Measurements from ENCODE around the gene CFAP141.

The CFAP141 gene

DNA sequence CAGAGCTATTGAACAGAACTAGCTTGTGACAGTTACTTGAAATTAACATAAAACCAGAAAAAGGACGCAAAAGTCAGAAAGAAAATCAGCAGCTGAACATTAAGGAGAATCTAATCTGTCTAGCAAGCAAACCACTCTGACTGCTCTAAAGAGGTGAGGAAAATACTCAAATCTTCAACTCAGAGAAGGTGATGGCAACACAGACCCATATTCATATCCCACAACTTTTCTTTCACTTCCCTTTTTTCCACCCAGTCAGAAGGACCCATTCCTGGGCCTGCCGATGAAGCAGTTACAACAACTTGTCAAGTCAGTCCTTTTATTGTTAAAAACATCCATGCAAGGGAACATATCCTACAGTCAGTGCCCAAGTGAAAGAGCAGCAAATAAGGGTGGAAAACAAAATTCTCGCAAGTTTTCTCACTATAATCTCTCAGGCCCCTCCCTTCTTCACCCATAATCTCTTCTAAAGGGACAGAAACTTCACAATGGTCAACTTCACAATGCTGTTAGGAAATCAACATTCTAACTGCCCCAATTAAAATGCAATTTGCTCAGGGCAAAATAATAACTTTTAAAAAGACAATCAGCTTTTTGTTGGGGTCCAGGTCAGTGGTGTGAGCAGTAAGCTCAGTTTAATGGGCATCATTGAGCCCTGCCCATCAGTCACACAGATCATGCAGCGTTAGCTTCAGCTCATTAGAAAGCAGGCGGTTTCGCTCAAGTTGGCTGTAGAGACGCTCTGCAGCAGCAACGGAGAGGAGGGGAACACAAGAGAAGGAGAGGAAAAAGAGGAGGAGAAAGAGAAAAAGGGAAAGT lies 47.6 kb downstream of the CFAP141 start:
- no peak overlapping the region for H2AFZ ChIP-seq
- no peak overlapping the region for H3K9ac ChIP-seq
- no peak overlapping the region for H3K4me2 ChIP-seq (ENCODE audit: low read length)
- H3K4me3 ChIP-seq (ENCODE audit: low read depth, low read length): no peak overlapping the region
- TF ChIP-seq, protein P1, sequence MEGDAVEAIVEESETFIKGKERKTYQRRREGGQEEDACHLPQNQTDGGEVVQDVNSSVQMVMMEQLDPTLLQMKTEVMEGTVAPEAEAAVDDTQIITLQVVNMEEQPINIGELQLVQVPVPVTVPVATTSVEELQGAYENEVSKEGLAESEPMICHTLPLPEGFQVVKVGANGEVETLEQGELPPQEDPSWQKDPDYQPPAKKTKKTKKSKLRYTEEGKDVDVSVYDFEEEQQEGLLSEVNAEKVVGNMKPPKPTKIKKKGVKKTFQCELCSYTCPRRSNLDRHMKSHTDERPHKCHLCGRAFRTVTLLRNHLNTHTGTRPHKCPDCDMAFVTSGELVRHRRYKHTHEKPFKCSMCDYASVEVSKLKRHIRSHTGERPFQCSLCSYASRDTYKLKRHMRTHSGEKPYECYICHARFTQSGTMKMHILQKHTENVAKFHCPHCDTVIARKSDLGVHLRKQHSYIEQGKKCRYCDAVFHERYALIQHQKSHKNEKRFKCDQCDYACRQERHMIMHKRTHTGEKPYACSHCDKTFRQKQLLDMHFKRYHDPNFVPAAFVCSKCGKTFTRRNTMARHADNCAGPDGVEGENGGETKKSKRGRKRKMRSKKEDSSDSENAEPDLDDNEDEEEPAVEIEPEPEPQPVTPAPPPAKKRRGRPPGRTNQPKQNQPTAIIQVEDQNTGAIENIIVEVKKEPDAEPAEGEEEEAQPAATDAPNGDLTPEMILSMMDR (IDR thresholded peaks at IDR 0.05): no peak
- H3K27ac ChIP-seq: no peak overlapping the region
- no peaks in the 10 kb centered on the region for H3K4me1 ChIP-seq
- H3K36me3 ChIP-seq (ENCODE audit: control insufficient read depth, insufficient read depth, low read length): no peaks in the 10 kb centered on the region
- H3K79me2 ChIP-seq: no peaks in the 10 kb centered on the region
- no peaks in the 10 kb centered on the region for H3K27me3 ChIP-seq (ENCODE audit: control insufficient read depth, insufficient read depth, low read length)
- no peaks in the 10 kb centered on the region for H3K9me3 ChIP-seq (ENCODE audit: control insufficient read depth, low read length)

- no peaks in the 10 kb centered on the region for H3K9me3 ChIP-seq (ENCODE audit: control insufficient read depth, low read length)
- no peak overlapping the region for H3K4me3 ChIP-seq (ENCODE audit: low read depth, low read length)
- H3K4me1 ChIP-seq: no peaks in the 10 kb centered on the region
- no peaks in the 10 kb centered on the region for H3K79me2 ChIP-seq
- TF ChIP-seq, protein P1 (IDR thresholded peaks at IDR 0.05): no peak
- H3K36me3 ChIP-seq (ENCODE audit: control insufficient read depth, insufficient read depth, low read length): no peaks in the 10 kb centered on the region
- no peaks in the 10 kb centered on the region for H3K27me3 ChIP-seq (ENCODE audit: control insufficient read depth, insufficient read depth, low read length)
- H3K9ac ChIP-seq: no peak overlapping the region
- H3K4me2 ChIP-seq (ENCODE audit: low read length): no peak overlapping the region
- H3K27ac ChIP-seq: no peak overlapping the region
- H2AFZ ChIP-seq: no peak overlapping the region
Measured at GRCh38 chr1:154157520-154158306, 48.4 kb downstream of the CFAP141 start.

DNA sequence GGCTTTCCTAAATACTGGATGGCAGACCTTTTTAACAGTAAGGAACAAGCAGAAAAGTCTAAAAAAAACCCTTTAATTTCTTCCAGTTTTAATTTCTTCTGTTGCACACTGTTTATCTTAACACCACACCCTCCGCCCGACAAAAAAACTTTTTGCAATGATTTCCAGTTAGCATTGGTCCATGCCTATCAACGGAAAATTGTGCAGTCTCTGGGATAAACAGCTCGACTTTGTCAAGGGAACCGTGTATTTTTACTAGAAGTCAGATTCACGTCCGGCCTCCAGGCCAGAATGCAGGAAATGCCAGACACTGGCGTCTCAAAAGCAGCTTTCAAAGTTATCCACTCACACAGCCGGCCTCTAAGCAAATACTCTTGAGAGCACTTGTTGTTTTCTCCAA lies 50.9 kb downstream of the CFAP141 start:
- TF ChIP-seq, protein P1 (IDR thresholded peaks at IDR 0.05): no peak
- H3K4me2 ChIP-seq (ENCODE audit: low read length): no peak overlapping the region
- peak overlapping the region; percentile 70 for H3K27ac ChIP-seq
- H3K4me1 ChIP-seq: no peaks in the 10 kb centered on the region
- no peak overlapping the region for H2AFZ ChIP-seq
- no peaks in the 10 kb centered on the region for H3K9me3 ChIP-seq (ENCODE audit: control insufficient read depth, low read length)
- no peak overlapping the region for H3K4me3 ChIP-seq (ENCODE audit: low read depth, low read length)
- H3K9ac ChIP-seq: no peak overlapping the region
- no peaks in the 10 kb centered on the region for H3K36me3 ChIP-seq (ENCODE audit: control insufficient read depth, insufficient read depth, low read length)
- no peaks in the 10 kb centered on the region for H3K79me2 ChIP-seq
- H3K27me3 ChIP-seq (ENCODE audit: control insufficient read depth, insufficient read depth, low read length): no peaks in the 10 kb centered on the region

DNA sequence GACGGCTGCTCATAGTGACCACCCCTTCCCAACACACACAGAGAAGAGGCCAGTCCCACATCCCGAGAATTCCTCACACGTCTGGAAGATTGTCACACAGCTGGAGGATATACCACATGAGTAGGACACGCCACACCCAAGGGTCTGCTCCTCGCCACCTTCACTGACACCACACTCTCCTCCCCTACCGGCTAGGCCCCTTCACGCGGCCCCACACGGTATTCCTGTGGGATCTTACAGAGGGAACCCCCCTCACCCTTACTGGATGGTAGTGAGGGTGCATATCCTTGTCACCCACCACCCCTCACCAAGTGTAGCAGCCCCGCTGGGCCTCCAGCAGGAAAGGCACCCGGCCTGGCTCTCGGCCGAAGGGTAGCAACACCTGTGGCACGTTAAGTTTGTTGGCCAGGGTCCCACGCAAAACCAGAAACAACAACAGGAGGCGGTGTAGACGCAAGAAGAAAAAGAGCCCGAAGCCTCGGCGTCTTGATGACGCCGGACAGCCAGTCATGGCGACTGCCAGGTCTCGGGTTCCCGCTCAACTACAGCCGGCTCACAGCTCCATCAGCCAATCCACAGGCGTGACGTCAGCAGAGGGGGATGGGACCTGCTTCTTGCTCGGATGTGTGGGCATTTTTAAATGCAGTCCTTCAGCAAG lies 51.5 kb downstream of the CFAP141 start, which contains the start of gene NUP210L:
Gene NUP210L (minus strand): TSS at position 540 of the 658 bp plus-strand sequence.
- Histone ChIP-seq H3K4me3 (ENCODE audit: low read depth, low read length) (no peak within 1 kb of the TSS), H3K36me3 (ENCODE audit: control insufficient read depth, insufficient read depth, low read length) (no peaks in the 10 kb centered on the region), H3K9ac (no peak within 1 kb of the TSS), H3K79me2 (no peaks in the 10 kb centered on the region), H2AFZ (no peak within 1 kb of the TSS), H3K9me3 (ENCODE audit: control insufficient read depth, low read length) (no peaks in the 10 kb centered on the region), H3K4me2 (ENCODE audit: low read length) (no peak within 1 kb of the TSS), H3K4me1 (no peaks in the 10 kb centered on the region), H3K27me3 (ENCODE audit: control insufficient read depth, insufficient read depth, low read length) (no peaks in the 10 kb centered on the region), H3K27ac (peak within 1 kb of the TSS; percentile 70)
- TF ChIP-seq, protein P1 (IDR thresholded peaks at IDR 0.05): no peak

Measured in parathyroid adenoma (tissue), 2 donors.